H1 (cell line): ENCODE results near the gene THRB. TPM values are rescaled to one million over a fixed set of nuclear protein-coding genes. Genes with fewer than 3 reads are reported as not detected.

Experiments used
- CHD7 ChIP-seq: fragments of 300-600 bp; sonication (generic); IDR thresholded peaks from 2 replicates; pipeline ENCODE4 v1.7.1; 2012; ENCODE audit warnings: low read length, moderate library complexity, mild to moderate bottlenecking, inconsistent platforms; ENCODE audit not compliant: insufficient replicate concordance
- E2F6 ChIP-seq: IDR thresholded peaks from 2 replicates; pipeline ENCODE4 v1.6.1; 2012; ENCODE audit warnings: inconsistent platforms
- NRF1 ChIP-seq: IDR thresholded peaks from 2 replicates; pipeline ENCODE4 v1.6.1; 2011; ENCODE audit warnings: mild to moderate bottlenecking, low read depth, low read length, improper control_type of control experiment
- RXRA ChIP-seq: IDR thresholded peaks from 2 replicates; pipeline ENCODE4 v1.6.1; 2011; ENCODE audit warnings: low read depth, mild to moderate bottlenecking, low read length, moderate library complexity; ENCODE audit not compliant: insufficient read depth
- SIN3A ChIP-seq, 2 experiments: IDR thresholded peaks in 1 of 2; conservative IDR thresholded peaks in 1 of 2; 2 replicates each; pipeline ENCODE4 v1.6.1; 2011 to 2012; ENCODE audit warnings: low read length in 2 of 2, improper control_type of control experiment in 1 of 2, low read depth in 1 of 2, mild to moderate bottlenecking in 1 of 2
- TCF12 ChIP-seq: IDR thresholded peaks from 2 replicates; pipeline ENCODE4 v1.6.1; 2011; ENCODE audit warnings: low read depth, mild to moderate bottlenecking, low read length
- YY1 ChIP-seq: IDR thresholded peaks from 2 replicates; pipeline ENCODE4 v1.6.1; 2011; ENCODE audit warnings: low read depth, mild to moderate bottlenecking, low read length
- polyA plus RNA-seq, 7 experiments: library from polyadenylated mRNA; depleted of rRNA in 3 of 7; stranded (reverse) in 5 of 7; unstranded in 2 of 7; fragments of >200 nt in 5 of 7; fragments of 200-250 nt in 2 of 7; gene quantifications; 1 replicate in 5 of 7; 2 replicates in 1 of 7; 4 replicates in 1 of 7; pipeline versions ENCODE4 v1.2.1 to v1.2.3, GENCODE V29; 2011 to 2013; ENCODE audit warnings: missing spikeins in 2 of 7, mixed read lengths in 2 of 7
- total RNA-seq: library from RNA; stranded (reverse); fragmentation: NEBNext Ultra II Directional; extraction: Animal tissue kit (Norgen Biotek cat#: 25700); gene quantifications from 2 replicates; pipeline ENCODE4 v1.2.1, GENCODE V29; 2021

THRB gene
- total and polyA plus RNA-seq, 2 of the 8 experiments (the other 6 are each of a cell fraction or from before 2014, with no cell fraction given) = 0.98 to 3.9 TPM

GRCh38 chr3:24332092-24332491 is 162.6 kb downstream of the THRB start (continued):
- no peak for TF ChIP-seq CHD7
- no peak for TF ChIP-seq NRF1
- no peak for TF ChIP-seq TCF12
- TF ChIP-seq E2F6 = no peak
- TF ChIP-seq SIN3A (conservative IDR thresholded peaks at IDR 0.05 in 1 of 2, IDR thresholded peaks at IDR 0.05 in 1 of 2; ENCODE audit: low read depth in 1 of 2, low read length in 2 of 2) = no peak
- no peak for TF ChIP-seq RXRA
- no peak for TF ChIP-seq YY1
- TF ChIP-seq, all 59 proteins: peak for 0
